ENCODE measurements around the gene GPR108. TPM values are rescaled to one million over a fixed set of nuclear protein-coding genes. Genes with fewer than 3 reads are reported as not detected.

GPR108 gene
- polyA plus RNA-seq, 1 donor (not counting 4 experiments of a cell fraction or from before 2014, with no cell fraction given), result 57.7 TPM

- TF ChIP-seq CTCF (optimal IDR thresholded peaks at IDR 0.05 in 1 of 3, IDR thresholded peaks at IDR 0.05 in 1 of 3, conservative IDR thresholded peaks at IDR 0.05 in 1 of 3; ENCODE audit: extremely low read depth in 1 of 3, insufficient read depth in 2 of 3, low read length in 3 of 3), result no peak
- TF ChIP-seq EZH2 (IDR thresholded peaks at IDR 0.05; ENCODE audit: low read length), result no peak
- no peak overlapping the region for H3K9ac ChIP-seq (ENCODE audit: control insufficient read depth, extremely low read depth, insufficient read depth, low read length)
- H3K79me2 ChIP-seq (ENCODE audit: control insufficient read depth, insufficient read depth, low read length), result peaks cover 5% of the 10 kb centered on the region
- H4K20me1 ChIP-seq (ENCODE audit: control insufficient read depth, extremely low read depth, insufficient read depth, low read length), result peaks cover 17% of the 10 kb centered on the region
- no peak overlapping the region for H3K27ac ChIP-seq (ENCODE audit: control insufficient read depth, insufficient read depth, low read length)
- dilution Hi-C loops (cut with MboI; ENCODE audit: extremely low pct_ligation_motif_present, low sequenced_read_pairs), result no loop called here
- FAIRE-seq (no peak), DNase-seq (ENCODE audit: low read depth, low spot score) (no peak)
- H3K27me3 ChIP-seq (ENCODE audit: control insufficient read depth, extremely low read depth, insufficient read depth, low read length), result no peaks in the 10 kb centered on the region
- H3K9me1 ChIP-seq (ENCODE audit: control insufficient read depth, extremely low read depth, insufficient read depth, low read length), result no peaks in the 10 kb centered on the region
- H2AFZ ChIP-seq (ENCODE audit: control insufficient read depth, low read length), result no peak overlapping the region
- H3K4me2 ChIP-seq (ENCODE audit: control insufficient read depth, extremely low read depth, insufficient read depth, low read depth, low read length), result no peak overlapping the region
- no peak overlapping the region for H3K4me3 ChIP-seq (ENCODE audit: control insufficient read depth in 2 of 3, extremely low read depth in 1 of 3, insufficient read depth in 2 of 3, low read depth in 1 of 3, low read length in 3 of 3)
- H3K9me3 ChIP-seq (ENCODE audit: control insufficient read depth, low read depth, low read length), result no peaks in the 10 kb centered on the region
- peaks cover 38 to 44% of the 10 kb centered on the region in 2 experiments for H3K36me3 ChIP-seq (ENCODE audit: control insufficient read depth in 2 of 2, extremely low read depth in 1 of 2, insufficient read depth in 2 of 2, low read length in 2 of 2)
- H3K4me1 ChIP-seq (ENCODE audit: control insufficient read depth, extremely low read depth, insufficient read depth, low read length), result no peaks in the 10 kb centered on the region
Observed at GRCh38 chr19:6754653-6755463, 17.5 kb upstream of the GPR108 start.

- dilution Hi-C loops (cut with MboI; ENCODE audit: extremely low pct_ligation_motif_present, low sequenced_read_pairs), result no loop called here
- FAIRE-seq, result no peak
- no peak overlapping the region for H3K27ac ChIP-seq (ENCODE audit: control insufficient read depth, insufficient read depth, low read length)
Observed at GRCh38 chr19:6754136-6754535, 16.8 kb upstream of the GPR108 start.

More at GRCh38 chr19:6754136-6754535, 16.8 kb upstream of the GPR108 start:
- no peak overlapping the region for H3K4me3 ChIP-seq (ENCODE audit: control insufficient read depth in 2 of 3, extremely low read depth in 1 of 3, insufficient read depth in 2 of 3, low read depth in 1 of 3, low read length in 3 of 3)
- H2AFZ ChIP-seq (ENCODE audit: control insufficient read depth, low read length), result no peak overlapping the region
- H4K20me1 ChIP-seq (ENCODE audit: control insufficient read depth, extremely low read depth, insufficient read depth, low read length), result peaks cover 17% of the 10 kb centered on the region
- H3K9me3 ChIP-seq (ENCODE audit: control insufficient read depth, low read depth, low read length), result no peaks in the 10 kb centered on the region
- H3K4me2 ChIP-seq (ENCODE audit: control insufficient read depth, extremely low read depth, insufficient read depth, low read depth, low read length), result no peak overlapping the region
- H3K36me3 ChIP-seq (ENCODE audit: control insufficient read depth in 2 of 2, extremely low read depth in 1 of 2, insufficient read depth in 2 of 2, low read length in 2 of 2), result peaks cover 37 to 41% of the 10 kb centered on the region in 2 experiments
- H3K9ac ChIP-seq (ENCODE audit: control insufficient read depth, extremely low read depth, insufficient read depth, low read length), result no peak overlapping the region
- no peak for DNase-seq (ENCODE audit: low read depth, low spot score)
- TF ChIP-seq EZH2 (IDR thresholded peaks at IDR 0.05; ENCODE audit: low read length), result no peak
- H3K4me1 ChIP-seq (ENCODE audit: control insufficient read depth, extremely low read depth, insufficient read depth, low read length), result no peaks in the 10 kb centered on the region
- H3K9me1 ChIP-seq (ENCODE audit: control insufficient read depth, extremely low read depth, insufficient read depth, low read length), result no peaks in the 10 kb centered on the region
- H3K27me3 ChIP-seq (ENCODE audit: control insufficient read depth, extremely low read depth, insufficient read depth, low read length), result no peaks in the 10 kb centered on the region
- H3K79me2 ChIP-seq (ENCODE audit: control insufficient read depth, insufficient read depth, low read length), result peaks cover 2% of the 10 kb centered on the region

Measured in keratinocyte (primary cell).